M059J (cell line): Measurements from ENCODE around the gene GATD1. TPM values are rescaled to one million over a fixed set of nuclear protein-coding genes. Genes with fewer than 3 reads are reported as not detected.
A peak's percentile ranks its signal among the peaks of the same experiment; 100 is the strongest.

Experiments used
- DNase-seq: peaks from one replicate; pipeline ENCODE4 v3.0.0-alpha.2; 2012; ENCODE audit warnings: low read depth
- total RNA-seq: library from RNA; depleted of rRNA; stranded (reverse); fragments of >200 nt; shearing (Covaris generic); gene quantifications from 2 replicates; pipeline ENCODE4 v1.2.3, GENCODE V29; 2014; rRNA removed

The GATD1 gene
- total RNA-seq: 22.5 and 25.6 TPM in 2 replicates

- peak; percentile 82 for DNase-seq
Observed at GRCh38 chr11:777288-778255, at the start of gene GATD1. Gene GATD1 (minus strand): TSS chr11:777487. CDS start chr11:777462, 25 bp downstream.

- no peak for DNase-seq
Observed at GRCh38 chr11:826836-827145, 49.5 kb upstream of the GATD1 start.

GRCh38 chr11:826227-826621 is 48.9 kb upstream of the GATD1 start:
- no peak for DNase-seq

GRCh38 chr11:825366-826226 is 48.3 kb upstream of the GATD1 start:
- DNase-seq: peak; percentile 9

- DNase-seq: peak; percentile 4
Observed at GRCh38 chr11:824942-825341, 47.7 kb upstream of the GATD1 start.

- DNase-seq: no peak
Observed at GRCh38 chr11:824292-824880, 47.1 kb upstream of the GATD1 start.

- DNase-seq: no peak
Observed at GRCh38 chr11:823441-824291, 46.4 kb upstream of the GATD1 start.

GRCh38 chr11:821512-822371 is 44.5 kb upstream of the GATD1 start:
- DNase-seq: no peak

- peak; percentile 93 for DNase-seq
Observed at GRCh38 chr11:820655-821511, 43.6 kb upstream of the GATD1 start.

GRCh38 chr11:819943-820649 is 42.8 kb upstream of the GATD1 start:
- peak; percentile 93 for DNase-seq

GRCh38 chr11:819129-819931 is 42.0 kb upstream of the GATD1 start:
- DNase-seq: peak; percentile 83

GRCh38 chr11:818396-819128 is 41.3 kb upstream of the GATD1 start, which contains the start of gene PNPLA2:
Gene PNPLA2 (plus strand): TSS chr11:818914. CDS start chr11:819719, 805 bp downstream.
- peak; percentile 60 for DNase-seq

GRCh38 chr11:816433-816779 is 39.1 kb upstream of the GATD1 start:
- no peak for DNase-seq

GRCh38 chr11:815675-816432 is 38.6 kb upstream of the GATD1 start:
- DNase-seq: no peak

GRCh38 chr11:813456-814096 is 36.3 kb upstream of the GATD1 start:
- DNase-seq: no peak

- DNase-seq: no peak
Observed at GRCh38 chr11:813072-813455, 35.8 kb upstream of the GATD1 start.
